Measurements from ENCODE around the gene FDXR. TPM values are rescaled to one million over a fixed set of nuclear protein-coding genes. Genes with fewer than 3 reads are reported as not detected.

Gene FDXR
- total RNA-seq, 1 donor = 23.5 TPM

GRCh38 chr17:74831444-74832146, 41.2 kb downstream of the FDXR start:
- TF ChIP-seq CTCF (IDR thresholded peaks at IDR 0.05; ENCODE audit: extremely low read depth, low read depth, low read length) = no peak
- no peak for DNase-seq (ENCODE audit: insufficient read length, low spot score, missing footprints)
- H2AFZ ChIP-seq (ENCODE audit: low read length) = no peak overlapping the region
- H3K79me2 ChIP-seq (ENCODE audit: insufficient read depth, low read length) = no peaks in the 10 kb centered on the region
- peaks cover 15% of the 10 kb centered on the region for H4K20me1 ChIP-seq (ENCODE audit: insufficient read depth, low read length)
- H3K36me3 ChIP-seq (ENCODE audit: insufficient read depth, low read length) = no peaks in the 10 kb centered on the region
- H3K9me3 ChIP-seq (ENCODE audit: low read depth, low read length) = no peaks in the 10 kb centered on the region
- no peak overlapping the region for H3K4me3 ChIP-seq (ENCODE audit: insufficient read depth, low read length)
- no peak overlapping the region for H3K4me2 ChIP-seq (ENCODE audit: insufficient read depth, low read length)
- H3K27ac ChIP-seq (ENCODE audit: low read depth, low read length) = no peak overlapping the region
- no peaks in the 10 kb centered on the region for H3K27me3 ChIP-seq (ENCODE audit: insufficient read depth, low read length)
- peaks cover 5% of the 10 kb centered on the region for H3K4me1 ChIP-seq (ENCODE audit: insufficient read depth, low read length)

- H3K9me3 ChIP-seq (ENCODE audit: low read depth, low read length) = no peaks in the 10 kb centered on the region
- DNase-seq (ENCODE audit: insufficient read length, low spot score, missing footprints) = no peak
- H2AFZ ChIP-seq (ENCODE audit: low read length) = no peak overlapping the region
- H3K4me1 ChIP-seq (ENCODE audit: insufficient read depth, low read length) = peaks cover 5% of the 10 kb centered on the region
- no peaks in the 10 kb centered on the region for H3K79me2 ChIP-seq (ENCODE audit: insufficient read depth, low read length)
- H3K4me2 ChIP-seq (ENCODE audit: insufficient read depth, low read length) = no peak overlapping the region
- no peak for TF ChIP-seq CTCF (IDR thresholded peaks at IDR 0.05; ENCODE audit: extremely low read depth, low read depth, low read length)
- H4K20me1 ChIP-seq (ENCODE audit: insufficient read depth, low read length) = peaks cover 15% of the 10 kb centered on the region
- no peak overlapping the region for H3K27ac ChIP-seq (ENCODE audit: low read depth, low read length)
- H3K27me3 ChIP-seq (ENCODE audit: insufficient read depth, low read length) = no peaks in the 10 kb centered on the region
- H3K36me3 ChIP-seq (ENCODE audit: insufficient read depth, low read length) = no peaks in the 10 kb centered on the region
- no peak overlapping the region for H3K4me3 ChIP-seq (ENCODE audit: insufficient read depth, low read length)
These were observed 41.9 kb downstream of the FDXR start for GRCh38 chr17:74830861-74831260.

- Histone ChIP-seq H3K4me2 (ENCODE audit: insufficient read depth, low read length) (no peak overlapping the region), H2AFZ (ENCODE audit: low read length) (no peak overlapping the region), H3K9me3 (ENCODE audit: low read depth, low read length) (no peaks in the 10 kb centered on the region), H3K4me1 (ENCODE audit: insufficient read depth, low read length) (no peaks in the 10 kb centered on the region), H4K20me1 (ENCODE audit: insufficient read depth, low read length) (peaks cover 5% of the 10 kb centered on the region), H3K79me2 (ENCODE audit: insufficient read depth, low read length) (no peaks in the 10 kb centered on the region), H3K4me3 (ENCODE audit: insufficient read depth, low read length) (no peak overlapping the region), H3K27ac (ENCODE audit: low read depth, low read length) (no peak overlapping the region), H3K36me3 (ENCODE audit: insufficient read depth, low read length) (peaks cover 2% of the 10 kb centered on the region), H3K27me3 (ENCODE audit: insufficient read depth, low read length) (no peaks in the 10 kb centered on the region)
- DNase-seq (ENCODE audit: insufficient read length, low spot score, missing footprints) = no peak
- no peak for TF ChIP-seq CTCF (IDR thresholded peaks at IDR 0.05; ENCODE audit: extremely low read depth, low read depth, low read length)
These were observed 45.0 kb downstream of the FDXR start for GRCh38 chr17:74827800-74828199.

- no peaks in the 10 kb centered on the region for H4K20me1 ChIP-seq (ENCODE audit: insufficient read depth, low read length)
These were observed 46.7 kb downstream of the FDXR start for GRCh38 chr17:74825952-74826719.

More at GRCh38 chr17:74825952-74826719, 46.7 kb downstream of the FDXR start:
- Histone ChIP-seq H3K4me2 (ENCODE audit: insufficient read depth, low read length) (no peak overlapping the region), H3K27ac (ENCODE audit: low read depth, low read length) (no peak overlapping the region), H3K36me3 (ENCODE audit: insufficient read depth, low read length) (peaks cover 2% of the 10 kb centered on the region), H2AFZ (ENCODE audit: low read length) (no peak overlapping the region), H3K4me1 (ENCODE audit: insufficient read depth, low read length) (no peaks in the 10 kb centered on the region), H3K4me3 (ENCODE audit: insufficient read depth, low read length) (no peak overlapping the region), H3K27me3 (ENCODE audit: insufficient read depth, low read length) (no peaks in the 10 kb centered on the region), H3K9me3 (ENCODE audit: low read depth, low read length) (no peaks in the 10 kb centered on the region), H3K79me2 (ENCODE audit: insufficient read depth, low read length) (no peaks in the 10 kb centered on the region)
- DNase-seq (ENCODE audit: insufficient read length, low spot score, missing footprints) = no peak
- TF ChIP-seq CTCF (IDR thresholded peaks at IDR 0.05; ENCODE audit: extremely low read depth, low read depth, low read length) = no peak

Data from osteoblast (primary cell).